ENCODE results near the gene SYNPO2.

DNA sequence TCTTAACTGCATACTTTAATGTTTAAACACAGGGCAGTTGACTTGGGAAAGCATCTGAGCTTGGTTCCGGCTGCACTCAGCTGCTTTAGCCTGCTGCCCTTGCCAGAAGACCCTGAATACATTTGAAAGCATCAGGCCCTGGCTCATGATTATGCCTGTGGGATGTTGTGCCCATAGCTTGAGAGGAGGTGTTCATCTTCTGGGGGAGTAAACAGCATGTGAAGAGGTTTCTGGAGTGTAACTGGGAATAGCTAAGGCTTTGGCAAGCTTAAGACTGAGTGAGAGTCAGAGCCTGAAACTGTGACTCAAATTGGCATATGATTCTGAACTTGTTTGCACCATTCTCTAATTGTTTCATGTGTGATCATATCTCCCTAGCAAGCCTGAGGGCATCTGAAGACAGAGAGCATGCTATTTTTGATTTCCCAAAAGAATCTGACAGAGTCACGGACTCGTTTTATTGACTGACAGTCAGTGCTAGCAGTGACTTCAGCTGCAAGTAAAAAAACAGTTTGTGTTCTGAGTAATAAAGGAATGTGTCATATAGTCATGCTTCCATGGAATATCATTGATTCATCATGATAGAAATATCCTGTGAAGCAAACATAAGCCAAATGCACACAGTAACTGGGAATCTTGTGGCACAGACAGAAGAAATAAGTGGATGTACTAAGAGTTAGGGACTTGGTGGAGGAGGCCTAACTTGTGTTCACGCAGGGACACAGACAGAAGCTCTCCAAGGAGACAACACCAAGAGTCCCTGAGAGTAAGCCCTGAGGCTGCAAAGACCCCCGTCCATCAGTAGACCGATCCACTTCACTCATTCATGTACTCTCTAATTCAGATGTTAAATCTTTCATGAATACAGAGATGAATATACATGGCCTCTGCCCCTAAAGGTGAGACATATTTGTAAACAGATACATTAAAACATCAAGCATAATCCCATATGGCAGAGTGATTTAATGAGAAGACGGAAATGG lies 100.7 kb downstream of the SYNPO2 start:
- TF ChIP-seq, protein P1, sequence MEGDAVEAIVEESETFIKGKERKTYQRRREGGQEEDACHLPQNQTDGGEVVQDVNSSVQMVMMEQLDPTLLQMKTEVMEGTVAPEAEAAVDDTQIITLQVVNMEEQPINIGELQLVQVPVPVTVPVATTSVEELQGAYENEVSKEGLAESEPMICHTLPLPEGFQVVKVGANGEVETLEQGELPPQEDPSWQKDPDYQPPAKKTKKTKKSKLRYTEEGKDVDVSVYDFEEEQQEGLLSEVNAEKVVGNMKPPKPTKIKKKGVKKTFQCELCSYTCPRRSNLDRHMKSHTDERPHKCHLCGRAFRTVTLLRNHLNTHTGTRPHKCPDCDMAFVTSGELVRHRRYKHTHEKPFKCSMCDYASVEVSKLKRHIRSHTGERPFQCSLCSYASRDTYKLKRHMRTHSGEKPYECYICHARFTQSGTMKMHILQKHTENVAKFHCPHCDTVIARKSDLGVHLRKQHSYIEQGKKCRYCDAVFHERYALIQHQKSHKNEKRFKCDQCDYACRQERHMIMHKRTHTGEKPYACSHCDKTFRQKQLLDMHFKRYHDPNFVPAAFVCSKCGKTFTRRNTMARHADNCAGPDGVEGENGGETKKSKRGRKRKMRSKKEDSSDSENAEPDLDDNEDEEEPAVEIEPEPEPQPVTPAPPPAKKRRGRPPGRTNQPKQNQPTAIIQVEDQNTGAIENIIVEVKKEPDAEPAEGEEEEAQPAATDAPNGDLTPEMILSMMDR (IDR thresholded peaks at IDR 0.05; ENCODE audit: borderline replicate concordance, extremely low read depth, low read length, poor library complexity, severe bottlenecking): no peak
- no peak for TF ChIP-seq EZH2 (IDR thresholded peaks at IDR 0.05; ENCODE audit: borderline replicate concordance, low read depth, low read length, severe bottlenecking)

All from DND-41 (cell line).